T-cell (primary cell): ENCODE results near the gene ACOT2. TPM values are rescaled to one million over a fixed set of nuclear protein-coding genes. Genes with fewer than 3 reads are reported as not detected.
"Not testable (repeated sequence)": the region's sequence is repeated elsewhere in the genome, so short reads cannot be mapped to it uniquely, and the experiment has no call there.

ENCODE experiments used
- ATAC-seq, 4 experiments: fragments of 200-7000 bp in 3 of 4; fragments of 150-1000 bp in 1 of 4; cut with Tn5 transposase; replicated peaks in 1 of 4; 1 replicate in 3 of 4; 2 replicates in 1 of 4; pipeline ENCODE4 v1.10.0; 2021; ENCODE audit warnings: moderate library complexity in 3 of 4, mild to moderate bottlenecking in 2 of 4, moderate number of reproducible peaks in 1 of 4
- CTCF ChIA-PET, 2 donors: fragments of 300-600 bp; sonication (Branson Sonifier 250); formaldehyde crosslinking; loops; one replicate each; lab custom pipeline; 2022; ENCODE audit warnings: antibody characterized with exemption in 2 of 2; lab: Charles Lee
- POLR2A ChIA-PET, 2 donors: fragments of 300-600 bp; sonication (Branson Sonifier 250); formaldehyde crosslinking; loops; one replicate each; lab custom pipeline; 2022; ENCODE audit warnings: antibody characterized with exemption in 2 of 2; lab: Charles Lee
- DNase-seq, 35 experiments: peaks; one replicate each; pipeline versions ENCODE4 v3.0.0 to v3.0.0-alpha.2; 2013 to 2023
- H3K27ac ChIP-seq: one replicate; pipeline ENCODE4 v1.5.1; 2013; ENCODE audit warnings: low read length
- H3K27me3 ChIP-seq, 2 experiments: replicated peaks in 1 of 2; 1 replicate in 1 of 2; 2 replicates in 1 of 2; pipeline versions ENCODE4 v1.6.1 to v1.7.0; 2013; ENCODE audit warnings: low read length in 1 of 2, mixed read lengths in 1 of 2; ENCODE audit not compliant: control insufficient read depth in 2 of 2, insufficient read depth in 2 of 2; ENCODE audit errors: extremely low read depth in 1 of 2
- H3K36me3 ChIP-seq, 2 donors: 1 replicate in 1 of 2; 2 replicates in 1 of 2; pipeline versions ENCODE4 v1.6.1 to v1.7.0; 2013; ENCODE audit warnings: low read length in 1 of 2; ENCODE audit not compliant: control insufficient read depth in 2 of 2, insufficient read depth in 1 of 2; ENCODE audit errors: extremely low read depth in 1 of 2
- H3K4me1 ChIP-seq, 2 experiments: 1 replicate in 1 of 2; 2 replicates in 1 of 2; pipeline versions ENCODE4 v1.6.1 to v1.7.0; 2013; ENCODE audit warnings: low read length in 2 of 2, mixed read lengths in 1 of 2; ENCODE audit not compliant: insufficient read depth in 2 of 2, control insufficient read depth in 1 of 2; ENCODE audit errors: extremely low read depth in 1 of 2
- H3K4me3 ChIP-seq, 2 donors: 1 replicate in 1 of 2; 2 replicates in 1 of 2; pipeline versions ENCODE4 v1.5.1 to v1.7.0; 2013; ENCODE audit warnings: mild to moderate bottlenecking in 2 of 2, low read length in 1 of 2, moderate library complexity in 1 of 2; ENCODE audit not compliant: control insufficient read depth in 1 of 2; ENCODE audit errors: extremely low read depth in 1 of 2
- H3K9me3 ChIP-seq: 2 replicates; pipeline ENCODE4 v1.7.0; 2013
- H3K27ac Mint-ChIP-seq, 2 donors: one replicate each; pipeline ENCODE4 v1.8.0; 2020 to 2021; ENCODE audit warnings: mild to moderate bottlenecking in 2 of 2, mixed read lengths in 2 of 2
- H3K27me3 Mint-ChIP-seq, 2 donors: one replicate each; pipeline ENCODE4 v1.8.0; 2021 to 2022; ENCODE audit warnings: mixed read lengths in 2 of 2
- H3K36me3 Mint-ChIP-seq: one replicate; pipeline ENCODE4 v1.8.0; 2021; ENCODE audit warnings: mixed read lengths
- H3K4me1 Mint-ChIP-seq, 3 donors: one replicate each; pipeline ENCODE4 v1.8.0; 2020 to 2022; ENCODE audit warnings: mixed read lengths in 3 of 3, mild to moderate bottlenecking in 1 of 3
- H3K4me3 Mint-ChIP-seq, 3 donors: one replicate each; pipeline ENCODE4 v1.8.0; 2020 to 2022; ENCODE audit warnings: mild to moderate bottlenecking in 3 of 3, mixed read lengths in 3 of 3, moderate library complexity in 3 of 3
- H3K9me3 Mint-ChIP-seq, 3 donors: one replicate each; pipeline ENCODE4 v1.8.0; 2020 to 2022; ENCODE audit warnings: mixed read lengths in 3 of 3
- WGBS: methylation state at CpG from one replicate; pipeline ENCODE4 v1.1.5; 2013; ENCODE audit warnings: missing lambda C conversion rate; ENCODE audit not compliant: insufficient coverage; 5-methylcytosine and 5-hydroxymethylcytosine counted together
- total RNA-seq, 35 experiments: library from RNA in 6 of 35; stranded (reverse) in 6 of 35; fragments of 120-200 nt in 1 of 35; gene quantifications; one replicate each; pipeline versions ENCODE4 v1.2.1 to v1.2.4 and lab custom pipeline; 2013 to 2026

Gene ACOT2
- total RNA-seq, 5 donors from 2014 or later (not counting 1 experiment from before 2014, with no cell fraction given): 11.8 to 14.7 (median 12.9) TPM

- H3K27ac Mint-ChIP-seq, H3K27ac ChIP-seq, H3K4me1 ChIP-seq, H3K4me3 ChIP-seq, H3K9me3 ChIP-seq, H3K36me3 Mint-ChIP-seq, POLR2A ChIA-PET, H3K27me3 Mint-ChIP-seq, H3K27me3 ChIP-seq, H3K9me3 Mint-ChIP-seq, H3K36me3 ChIP-seq, H3K4me1 Mint-ChIP-seq: not testable (repeated sequence)
- ATAC-seq (peak in 3 of 4 experiments; percentile 44 to 63 (median 50)), DNase-seq (peak in 4 of 35 experiments; percentile 6 to 16 (median 8))
- 3% methylated on average over 40 of the region's 84 CpGs for WGBS
- H3K4me3 Mint-ChIP-seq: peak overlapping the region; percentile 34 to 53 (median 53)
- CTCF ChIA-PET: interaction anchor here (0.5 to 0.9 kb wide), 2 partner anchors 95 to 365 kb away, joined by 3 read pairs; no protein-coding TSS in a partner anchor
Observed at GRCh38 chr14:73537244-73538045, 31.6 kb upstream of the ACOT2 start.

- DNase-seq (peak in 26 of 35 experiments; percentile 1 to 59 (median 24)), ATAC-seq (peak; percentile 92 to 100 (median 95))
- H3K4me3 ChIP-seq, H3K27me3 Mint-ChIP-seq, H3K27me3 ChIP-seq, H3K4me1 Mint-ChIP-seq, H3K9me3 Mint-ChIP-seq, H3K4me1 ChIP-seq, POLR2A ChIA-PET, H3K36me3 ChIP-seq, H3K27ac ChIP-seq, H3K36me3 Mint-ChIP-seq, H3K9me3 ChIP-seq, H3K4me3 Mint-ChIP-seq, H3K27ac Mint-ChIP-seq: not testable (repeated sequence)
- CTCF ChIA-PET: interaction anchor here in 1 of 2 donors (0.7 kb wide), 1 partner anchor 30 kb away, joined by 3 read pairs; the partner anchor contains the start of gene ACOT2
- WGBS: 8% methylated on average over 2 of the region's 5 CpGs
Observed at GRCh38 chr14:73539017-73539416, 30.0 kb upstream of the ACOT2 start.

- H3K27me3 Mint-ChIP-seq, H3K27me3 ChIP-seq, H3K4me3 ChIP-seq, DNase-seq, ATAC-seq, H3K36me3 Mint-ChIP-seq, H3K27ac Mint-ChIP-seq, CTCF ChIA-PET, H3K4me3 Mint-ChIP-seq, H3K4me1 ChIP-seq, H3K36me3 ChIP-seq, POLR2A ChIA-PET, H3K4me1 Mint-ChIP-seq, H3K9me3 Mint-ChIP-seq, H3K9me3 ChIP-seq, H3K27ac ChIP-seq: not testable (repeated sequence)
- WGBS: no CpG with 5 or more reads among the region's 7 CpGs
Observed at GRCh38 chr14:73542961-73543360, 26.1 kb upstream of the ACOT2 start.

GRCh38 chr14:73545353-73545752 lies 23.7 kb upstream of the ACOT2 start:
- H3K36me3 Mint-ChIP-seq, H3K27me3 ChIP-seq, POLR2A ChIA-PET, DNase-seq, H3K27me3 Mint-ChIP-seq, H3K36me3 ChIP-seq, H3K27ac Mint-ChIP-seq, H3K4me1 ChIP-seq, H3K4me3 ChIP-seq, H3K9me3 Mint-ChIP-seq, H3K4me1 Mint-ChIP-seq, H3K9me3 ChIP-seq, H3K4me3 Mint-ChIP-seq, H3K27ac ChIP-seq, ATAC-seq: not testable (repeated sequence)
- WGBS: no CpG with 5 or more reads among the region's 1 CpG
- CTCF ChIA-PET: interaction anchor here in 1 of 2 donors (0.5 kb wide), 1 partner anchor 32 kb away, joined by 4 read pairs; no protein-coding TSS in a partner anchor

GRCh38 chr14:73549097-73549496 lies 19.9 kb upstream of the ACOT2 start:
- POLR2A ChIA-PET: not testable (repeated sequence)

GRCh38 chr14:73549889-73550524 lies 19.0 kb upstream of the ACOT2 start:
- H3K9me3 ChIP-seq, H3K27ac Mint-ChIP-seq, H3K4me1 Mint-ChIP-seq, CTCF ChIA-PET, H3K27me3 Mint-ChIP-seq, H3K36me3 Mint-ChIP-seq, H3K27me3 ChIP-seq, DNase-seq, H3K36me3 ChIP-seq, H3K4me3 Mint-ChIP-seq, H3K27ac ChIP-seq, H3K9me3 Mint-ChIP-seq, H3K4me3 ChIP-seq, H3K4me1 ChIP-seq, POLR2A ChIA-PET, ATAC-seq: not testable (repeated sequence)
- WGBS: no CpG with 5 or more reads among the region's 6 CpGs

More at GRCh38 chr14:73549097-73549496, 19.9 kb upstream of the ACOT2 start:
- H3K27ac ChIP-seq, H3K4me3 Mint-ChIP-seq, H3K36me3 ChIP-seq, ATAC-seq, H3K9me3 Mint-ChIP-seq, H3K4me3 ChIP-seq, H3K36me3 Mint-ChIP-seq, H3K4me1 ChIP-seq, DNase-seq, H3K27ac Mint-ChIP-seq, H3K27me3 ChIP-seq, H3K4me1 Mint-ChIP-seq, H3K27me3 Mint-ChIP-seq, CTCF ChIA-PET, H3K9me3 ChIP-seq: not testable (repeated sequence)
- no CpG with 5 or more reads among the region's 3 CpGs for WGBS
